GM19025 (cell line): ENCODE measurements around the gene LCN12.

Source experiments
- ATAC-seq: cut with Tn5 transposase; IDR thresholded peaks from one replicate; pipeline ENCODE4 v1.9.1; 2021; ENCODE audit warnings: mild to moderate bottlenecking, low read depth, moderate library complexity; ENCODE audit not compliant: unreplicated experiment

LCN12 gene

GRCh38 chr9:136956604-136957003 lies 4.5 kb downstream of the LCN12 start:
- no peak for ATAC-seq

GRCh38 chr9:136957461-136957860 lies 5.4 kb downstream of the LCN12 start:
- no peak for ATAC-seq

- ATAC-seq = no peak
Observed at GRCh38 chr9:136957901-136958300, 5.8 kb downstream of the LCN12 start.

GRCh38 chr9:136958473-136958872 lies 6.4 kb downstream of the LCN12 start:
- no peak for ATAC-seq

- no peak for ATAC-seq
Observed at GRCh38 chr9:136958898-136959850, 7.1 kb downstream of the LCN12 start.

- no peak for ATAC-seq
Observed at GRCh38 chr9:136960212-136960937, 8.3 kb downstream of the LCN12 start.

GRCh38 chr9:136960938-136961275 lies 8.8 kb downstream of the LCN12 start:
- ATAC-seq = no peak

- no peak for ATAC-seq
Observed at GRCh38 chr9:136961279-136962065, 9.4 kb downstream of the LCN12 start.

GRCh38 chr9:136962163-136962562 lies 10.1 kb downstream of the LCN12 start:
- no peak for ATAC-seq

- no peak for ATAC-seq
Observed at GRCh38 chr9:136962701-136963248, 10.7 kb downstream of the LCN12 start.

GRCh38 chr9:136963341-136963740 lies 11.3 kb downstream of the LCN12 start:
- ATAC-seq = no peak

GRCh38 chr9:136963751-136964150 lies 11.7 kb downstream of the LCN12 start:
- ATAC-seq = no peak

- ATAC-seq = no peak
Observed at GRCh38 chr9:136964171-136964689, 12.2 kb downstream of the LCN12 start.

GRCh38 chr9:136964833-136965422 lies 12.9 kb downstream of the LCN12 start:
- no peak for ATAC-seq

GRCh38 chr9:136965771-136966484 lies 13.9 kb downstream of the LCN12 start:
- no peak for ATAC-seq

GRCh38 chr9:136968333-136969127 lies 16.5 kb downstream of the LCN12 start:
- ATAC-seq = no peak

- ATAC-seq = no peak
Observed at GRCh38 chr9:136969150-136969549, 17.1 kb downstream of the LCN12 start.

- no peak for ATAC-seq
Observed at GRCh38 chr9:136969774-136970173, 17.7 kb downstream of the LCN12 start.

- ATAC-seq = no peak
Observed at GRCh38 chr9:136970361-136970760, 18.3 kb downstream of the LCN12 start.
